Measurements from ENCODE around the gene SNX15.

Gene SNX15

GRCh38 chr11:65043881-65044501, 16.8 kb downstream of the SNX15 start:
- H3K79me2 ChIP-seq (ENCODE audit: control insufficient read depth, low read length), result peaks cover 34% of the 10 kb centered on the region
- no peaks in the 10 kb centered on the region for H3K27me3 ChIP-seq (ENCODE audit: control insufficient read depth, low read length)
- no peak overlapping the region for H3K27ac ChIP-seq (ENCODE audit: low read depth, low read length)
- H3K4me1 ChIP-seq (ENCODE audit: control insufficient read depth, low read length), result peaks cover 28% of the 10 kb centered on the region
- TF ChIP-seq EZH2phosphoT487 (IDR thresholded peaks at IDR 0.05; ENCODE audit: borderline replicate concordance, low read length) (no peak), CTCF (IDR thresholded peaks at IDR 0.05; ENCODE audit: low read depth, low read length, poor library complexity, severe bottlenecking) (no peak)
- H3K9me2 ChIP-seq (replicated peaks; ENCODE audit: control insufficient read depth, low read length), result no peaks in the 10 kb centered on the region
- H3K4me2 ChIP-seq (ENCODE audit: low read length), result no peak overlapping the region
- H4K20me1 ChIP-seq (ENCODE audit: control insufficient read depth, insufficient read depth, low read depth, low read length), result no peaks in the 10 kb centered on the region
- H3F3A ChIP-seq (ENCODE audit: control insufficient read depth, insufficient read depth), result peaks cover 2% of the 10 kb centered on the region; the same call in 1 of the 2 replicates
- no peaks in the 10 kb centered on the region for H3K9me3 ChIP-seq (ENCODE audit: control insufficient read depth, insufficient read depth, low read length)
- H3K36me3 ChIP-seq (ENCODE audit: control insufficient read depth, low read length), result peaks cover 38% of the 10 kb centered on the region
- H3K4me3 ChIP-seq (ENCODE audit: low read length), result no peak overlapping the region

GRCh38 chr11:65045061-65045460, 17.8 kb downstream of the SNX15 start:
- Histone ChIP-seq H3K79me2 (ENCODE audit: control insufficient read depth, low read length) (peaks cover 34% of the 10 kb centered on the region), H3K27ac (ENCODE audit: low read depth, low read length) (no peak overlapping the region), H3K27me3 (ENCODE audit: control insufficient read depth, low read length) (no peaks in the 10 kb centered on the region), H3K4me2 (ENCODE audit: low read length) (no peak overlapping the region), H3K36me3 (ENCODE audit: control insufficient read depth, low read length) (peaks cover 31% of the 10 kb centered on the region), H3F3A (ENCODE audit: control insufficient read depth, insufficient read depth) (peaks cover 2% of the 10 kb centered on the region; the same call in 1 of the 2 replicates), H4K20me1 (ENCODE audit: control insufficient read depth, insufficient read depth, low read depth, low read length) (no peaks in the 10 kb centered on the region), H3K9me2 (replicated peaks; ENCODE audit: control insufficient read depth, low read length) (no peaks in the 10 kb centered on the region), H3K9me3 (ENCODE audit: control insufficient read depth, insufficient read depth, low read length) (no peaks in the 10 kb centered on the region), H3K4me3 (ENCODE audit: low read length) (no peak overlapping the region), H3K4me1 (ENCODE audit: control insufficient read depth, low read length) (peaks cover 19% of the 10 kb centered on the region)
- TF ChIP-seq CTCF (IDR thresholded peaks at IDR 0.05; ENCODE audit: low read depth, low read length, poor library complexity, severe bottlenecking), result no peak
- no peak for TF ChIP-seq EZH2phosphoT487 (IDR thresholded peaks at IDR 0.05; ENCODE audit: borderline replicate concordance, low read length)

- no peaks in the 10 kb centered on the region for H3K9me2 ChIP-seq (replicated peaks; ENCODE audit: control insufficient read depth, low read length)
- no peak overlapping the region for H3K4me2 ChIP-seq (ENCODE audit: low read length)
- H4K20me1 ChIP-seq (ENCODE audit: control insufficient read depth, insufficient read depth, low read depth, low read length), result no peaks in the 10 kb centered on the region
- H3K36me3 ChIP-seq (ENCODE audit: control insufficient read depth, low read length), result peaks cover 31% of the 10 kb centered on the region
- peaks cover 34% of the 10 kb centered on the region for H3K79me2 ChIP-seq (ENCODE audit: control insufficient read depth, low read length)
- no peak overlapping the region for H3K27ac ChIP-seq (ENCODE audit: low read depth, low read length)
- H3K4me1 ChIP-seq (ENCODE audit: control insufficient read depth, low read length), result peaks cover 14% of the 10 kb centered on the region
- H3K4me3 ChIP-seq (ENCODE audit: low read length), result no peak overlapping the region
- no peaks in the 10 kb centered on the region for H3K27me3 ChIP-seq (ENCODE audit: control insufficient read depth, low read length)
- H3K9me3 ChIP-seq (ENCODE audit: control insufficient read depth, insufficient read depth, low read length), result no peaks in the 10 kb centered on the region
- H3F3A ChIP-seq (ENCODE audit: control insufficient read depth, insufficient read depth), result no peaks in the 10 kb centered on the region
- no peak for TF ChIP-seq EZH2phosphoT487 (IDR thresholded peaks at IDR 0.05; ENCODE audit: borderline replicate concordance, low read length)
- no peak for TF ChIP-seq CTCF (IDR thresholded peaks at IDR 0.05; ENCODE audit: low read depth, low read length, poor library complexity, severe bottlenecking)
These were observed 18.5 kb downstream of the SNX15 start for GRCh38 chr11:65045728-65046127.
